Measurements from ENCODE around the gene KDM2A. TPM values are rescaled to one million over a fixed set of nuclear protein-coding genes. Genes with fewer than 3 reads are reported as not detected.

The KDM2A gene
- total and polyA plus RNA-seq, 2 of the 13 experiments (the other 11 are each of a cell fraction or from before 2014, with no cell fraction given), result 31.3 to 31.4 TPM

- no peak for TF ChIP-seq MXD4 (CRISPR knock-in tag; IDR thresholded peaks at IDR 0.05)
- TF ChIP-seq FOSL2 (CRISPR knock-in tag; IDR thresholded peaks at IDR 0.05), result peak; percentile 17; the same call in 1 of the 2 replicates
- TF ChIP-seq JUN (CRISPR knock-in tag; IDR thresholded peaks at IDR 0.05), result no peak
- TF ChIP-seq HDAC1 (CRISPR knock-in tag; IDR thresholded peaks at IDR 0.05), result peak; percentile 70
- 0 out of 2 replicates have a peak, but pooled peaks have one; percentile 25 for TF ChIP-seq TGIF2 (CRISPR knock-in tag; IDR thresholded peaks at IDR 0.05)
- TF ChIP-seq ZFP91 (CRISPR knock-in tag; IDR thresholded peaks at IDR 0.05; ENCODE audit: borderline replicate concordance), result peak; percentile 81
- peak; percentile 98 for TF ChIP-seq ZNF574 (CRISPR knock-in tag; IDR thresholded peaks at IDR 0.05)
- no peak for TF ChIP-seq LCORL (IDR thresholded peaks at IDR 0.05)
- TF ChIP-seq LCORL (CRISPR knock-in tag; IDR thresholded peaks at IDR 0.05), result 0 out of 2 replicates have a peak, but pooled peaks have one; percentile 24
- no peak for TF ChIP-seq ZNF644 (CRISPR knock-in tag; IDR thresholded peaks at IDR 0.05; ENCODE audit: low read depth)
- TF ChIP-seq SPEN (CRISPR knock-in tag; IDR thresholded peaks at IDR 0.05; ENCODE audit: low read depth), result no peak
- TF ChIP-seq POGK (CRISPR knock-in tag; conservative IDR thresholded peaks at IDR 0.05), result no peak
- TF ChIP-seq PAXIP1 (CRISPR knock-in tag; conservative IDR thresholded peaks at IDR 0.05), result no peak
- TF ChIP-seq SNAI1 (CRISPR knock-in tag; IDR thresholded peaks at IDR 0.05; ENCODE audit: borderline replicate concordance), result no peak
- TF ChIP-seq UBTF (CRISPR knock-in tag; IDR thresholded peaks at IDR 0.05), result no peak
- TF ChIP-seq PAF1 (CRISPR knock-in tag; IDR thresholded peaks at IDR 0.05), result no peak
Measured at GRCh38 chr11:67262731-67263675, 143.9 kb downstream of the KDM2A start (continued).
